Mucosa of rectum (tissue), 2 donors: ENCODE results near the gene CSH1.
"Not testable (repeated sequence)": the region's sequence is repeated elsewhere in the genome, so short reads cannot be mapped to it uniquely, and the experiment has no call there.

Source experiments
- H3K27ac ChIP-seq, 2 donors: one replicate each; pipeline ENCODE4 v1.7.0; 2013; ENCODE audit warnings: inconsistent platforms in 2 of 2, low read depth in 2 of 2, low read length in 2 of 2
- H3K27me3 ChIP-seq, 2 donors: one replicate each; pipeline ENCODE4 v1.7.0; 2013; ENCODE audit warnings: low read length in 2 of 2; ENCODE audit not compliant: control insufficient read depth in 2 of 2, insufficient read depth in 2 of 2
- H3K36me3 ChIP-seq, 2 donors: one replicate each; pipeline ENCODE4 v1.7.0; 2013; ENCODE audit warnings: low read length in 2 of 2; ENCODE audit not compliant: control insufficient read depth in 2 of 2, insufficient read depth in 2 of 2
- H3K4me1 ChIP-seq, 2 donors: one replicate each; pipeline ENCODE4 v1.7.0; 2013; ENCODE audit warnings: low read length in 2 of 2, mild to moderate bottlenecking in 1 of 2; ENCODE audit not compliant: control insufficient read depth in 2 of 2, insufficient read depth in 2 of 2
- H3K4me3 ChIP-seq, 2 donors: one replicate each; pipeline ENCODE4 v1.7.0; 2013; ENCODE audit warnings: low read length in 2 of 2
- H3K9ac ChIP-seq, 2 donors: one replicate each; pipeline ENCODE4 v1.7.0; 2013; ENCODE audit warnings: low read length in 2 of 2, low read depth in 1 of 2, mild to moderate bottlenecking in 1 of 2
- H3K9me3 ChIP-seq, 2 donors: one replicate each; pipeline ENCODE4 v1.7.0; 2013; ENCODE audit warnings: low read length in 2 of 2; ENCODE audit not compliant: control insufficient read depth in 2 of 2
- donor health status: healthy.
- donor health status: Normal muscosa, but diverticular disease.

CSH1 gene

DNA sequence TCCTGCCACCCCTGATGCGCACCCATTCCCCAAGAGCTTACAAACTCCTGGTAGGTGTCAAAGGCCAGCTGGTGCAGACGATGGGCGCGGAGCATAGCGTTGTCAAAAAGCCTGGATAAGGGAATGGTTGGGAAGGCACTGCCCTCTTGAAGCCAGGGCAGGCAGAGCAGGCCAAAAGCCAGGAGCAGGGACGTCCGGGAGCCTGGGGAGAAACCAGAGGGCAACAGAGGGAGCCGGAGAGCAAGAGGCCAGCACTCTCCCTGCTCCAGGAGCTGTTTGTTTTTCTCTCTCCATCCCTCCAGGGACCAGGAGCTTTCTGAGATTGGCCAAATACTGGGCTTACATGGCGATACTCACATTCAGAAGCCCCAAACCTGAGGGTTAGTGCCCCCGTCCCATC, 21.9 kb upstream of the CSH1 start:
- Histone ChIP-seq H3K4me1 (no peaks in the 10 kb centered on the region), H3K27ac (no peak overlapping the region), H3K36me3 (no peaks in the 10 kb centered on the region), H3K27me3 (no peaks in the 10 kb centered on the region), H3K9ac (no peak overlapping the region), H3K9me3 (no peaks in the 10 kb centered on the region), H3K4me3 (no peak overlapping the region)

DNA sequence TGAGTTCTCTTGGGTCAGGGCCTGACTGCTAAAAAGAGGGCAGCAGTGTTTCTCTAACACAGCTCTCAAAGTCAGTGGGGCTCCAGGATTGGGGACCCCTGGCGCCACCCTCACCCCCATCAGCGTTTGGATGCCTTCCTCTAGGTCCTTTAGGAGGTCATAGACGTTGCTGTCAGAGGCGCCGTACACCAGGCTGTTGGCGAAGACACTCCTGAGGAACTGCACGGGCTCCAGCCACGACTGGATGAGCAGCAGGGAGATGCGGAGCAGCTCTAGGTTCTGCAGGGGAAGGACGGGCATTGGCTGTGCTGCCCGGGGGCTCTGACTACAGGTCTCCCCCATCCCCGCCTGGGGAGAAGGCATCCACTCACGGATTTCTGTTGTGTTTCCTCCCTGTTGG, 21.3 kb upstream of the CSH1 start:
- no peak overlapping the region for H3K27ac ChIP-seq
- no peaks in the 10 kb centered on the region for H3K4me1 ChIP-seq
- no peaks in the 10 kb centered on the region for H3K36me3 ChIP-seq
- H3K4me3 ChIP-seq: no peak overlapping the region
- no peaks in the 10 kb centered on the region for H3K9me3 ChIP-seq
- H3K27me3 ChIP-seq: no peaks in the 10 kb centered on the region
- H3K9ac ChIP-seq: no peak overlapping the region

DNA sequence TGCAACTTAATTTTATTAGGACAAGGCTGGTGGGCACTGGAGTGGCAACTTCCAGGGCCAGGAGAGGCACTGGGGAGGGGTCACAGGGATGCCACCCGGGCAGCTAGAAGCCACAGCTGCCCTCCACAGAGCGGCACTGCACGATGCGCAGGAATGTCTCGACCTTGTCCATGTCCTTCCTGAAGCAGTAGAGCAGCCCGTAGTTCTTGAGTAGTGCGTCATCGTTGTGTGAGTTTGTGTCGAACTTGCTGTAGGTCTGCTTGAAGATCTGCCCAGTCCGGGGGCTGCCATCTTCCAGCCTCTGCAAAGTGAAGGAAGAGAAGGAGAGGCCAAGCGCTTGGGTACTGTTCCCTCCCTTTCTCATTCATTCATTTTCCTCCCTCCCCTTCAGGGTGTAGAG, 20.8 kb upstream of the CSH1 start:
- H3K9me3 ChIP-seq, H3K9ac ChIP-seq, H3K27me3 ChIP-seq, H3K27ac ChIP-seq, H3K36me3 ChIP-seq, H3K4me1 ChIP-seq, H3K4me3 ChIP-seq: not testable (repeated sequence)

DNA sequence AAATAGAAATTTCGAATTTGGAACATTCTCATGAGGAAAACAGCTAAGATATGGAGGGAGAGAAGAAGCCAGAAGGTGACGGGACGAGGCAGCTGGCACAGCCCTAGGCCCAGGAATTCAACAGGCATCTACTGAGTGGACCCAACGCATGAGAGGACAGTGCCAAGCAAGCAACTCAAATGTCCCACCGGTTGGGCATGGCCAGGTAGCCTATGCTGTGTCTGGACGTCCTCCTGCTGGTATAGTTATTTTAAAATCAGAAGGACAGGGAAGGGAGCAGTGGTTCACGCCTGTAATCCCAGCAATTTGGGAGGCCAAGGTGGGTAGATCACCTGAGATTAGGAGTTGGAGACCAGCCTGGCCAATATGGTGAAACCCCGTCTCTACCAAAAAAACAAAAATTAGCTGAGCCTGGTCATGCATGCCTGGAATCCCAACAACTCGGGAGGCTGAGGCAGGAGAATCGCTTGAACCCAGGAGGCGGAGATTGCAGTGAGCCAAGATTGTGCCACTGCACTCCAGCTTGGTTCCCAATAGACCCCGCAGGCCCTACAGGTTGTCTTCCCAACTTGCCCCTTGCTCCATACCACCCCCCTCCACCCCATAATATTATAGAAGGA, 20.3 kb upstream of the CSH1 start:
- Histone ChIP-seq H3K4me1 (no peaks in the 10 kb centered on the region), H3K27me3 (no peaks in the 10 kb centered on the region), H3K27ac (no peak overlapping the region), H3K4me3 (no peak overlapping the region), H3K9me3 (no peaks in the 10 kb centered on the region), H3K36me3 (no peaks in the 10 kb centered on the region), H3K9ac (no peak overlapping the region)

DNA sequence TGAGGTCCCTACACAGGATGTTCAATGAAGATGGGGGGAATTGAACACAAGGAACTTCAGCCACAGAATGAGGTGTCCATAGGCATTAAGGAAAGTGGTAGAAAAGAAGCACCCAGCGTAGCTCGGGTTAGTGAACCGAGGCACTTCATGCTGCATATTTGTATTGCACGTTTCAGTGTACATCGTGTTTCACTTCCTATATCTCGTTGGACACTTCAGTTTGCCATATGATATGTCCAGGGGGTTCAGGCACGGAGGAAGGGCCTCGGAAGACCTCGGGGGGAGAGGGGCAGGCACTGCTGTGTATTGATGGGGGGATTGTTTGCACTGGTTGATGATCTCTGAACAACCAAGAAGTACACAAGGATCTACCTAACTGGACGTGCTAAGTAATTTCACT, 19.4 kb upstream of the CSH1 start:
- not testable (repeated sequence) for H3K9ac ChIP-seq, H3K36me3 ChIP-seq, H3K4me3 ChIP-seq, H3K4me1 ChIP-seq, H3K9me3 ChIP-seq, H3K27me3 ChIP-seq, H3K27ac ChIP-seq

DNA sequence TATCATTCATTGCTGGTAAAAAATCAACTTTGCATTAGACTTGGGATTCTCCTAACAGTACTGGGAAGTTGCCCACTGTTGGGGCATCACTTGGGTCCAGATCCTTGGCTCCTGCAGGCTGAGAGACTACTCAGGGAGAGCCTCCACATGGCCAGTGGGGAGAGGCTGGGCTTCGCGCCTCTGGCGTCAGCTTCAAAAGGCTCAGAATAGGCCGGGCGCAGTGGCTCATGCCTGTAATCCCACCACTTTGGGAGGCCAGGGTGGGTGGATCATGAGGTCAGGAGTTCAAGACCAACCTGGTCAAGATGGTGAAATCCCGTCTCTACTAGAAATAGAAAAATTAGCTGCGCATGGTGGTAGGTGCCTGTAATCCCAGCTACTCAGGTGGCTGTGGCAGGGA, 18.1 kb upstream of the CSH1 start:
- Histone ChIP-seq H3K4me3 (no peak overlapping the region), H3K36me3 (no peaks in the 10 kb centered on the region), H3K9me3 (no peaks in the 10 kb centered on the region), H3K4me1 (no peaks in the 10 kb centered on the region), H3K27me3 (no peaks in the 10 kb centered on the region), H3K27ac (no peak overlapping the region), H3K9ac (no peak overlapping the region)

DNA sequence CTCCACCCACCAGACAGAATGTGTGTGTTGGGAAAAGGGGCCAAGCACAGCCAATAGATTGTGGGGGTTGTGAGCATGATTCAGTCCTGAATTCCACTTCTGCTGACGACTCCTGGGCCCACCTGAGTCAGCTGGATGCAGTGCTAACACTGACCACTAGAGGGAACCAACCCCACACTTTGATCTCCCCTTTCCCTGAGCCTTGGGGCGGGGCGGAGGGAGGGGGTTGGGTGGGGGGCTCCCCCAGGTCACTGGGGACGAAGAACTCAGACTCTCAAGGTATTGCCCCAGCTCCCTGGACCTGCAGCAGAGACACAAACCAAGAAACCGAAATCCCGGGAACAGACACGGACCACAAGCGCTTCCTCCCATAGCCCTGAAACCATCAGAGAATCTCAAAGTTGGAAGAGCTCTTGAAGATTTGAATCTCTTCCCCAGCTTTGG, 15.3 kb upstream of the CSH1 start:
- no peak overlapping the region for H3K9ac ChIP-seq
- no peak overlapping the region for H3K4me3 ChIP-seq
- no peaks in the 10 kb centered on the region for H3K4me1 ChIP-seq
- no peaks in the 10 kb centered on the region for H3K9me3 ChIP-seq
- H3K27me3 ChIP-seq: no peaks in the 10 kb centered on the region
- H3K36me3 ChIP-seq: no peaks in the 10 kb centered on the region
- no peak overlapping the region for H3K27ac ChIP-seq

DNA sequence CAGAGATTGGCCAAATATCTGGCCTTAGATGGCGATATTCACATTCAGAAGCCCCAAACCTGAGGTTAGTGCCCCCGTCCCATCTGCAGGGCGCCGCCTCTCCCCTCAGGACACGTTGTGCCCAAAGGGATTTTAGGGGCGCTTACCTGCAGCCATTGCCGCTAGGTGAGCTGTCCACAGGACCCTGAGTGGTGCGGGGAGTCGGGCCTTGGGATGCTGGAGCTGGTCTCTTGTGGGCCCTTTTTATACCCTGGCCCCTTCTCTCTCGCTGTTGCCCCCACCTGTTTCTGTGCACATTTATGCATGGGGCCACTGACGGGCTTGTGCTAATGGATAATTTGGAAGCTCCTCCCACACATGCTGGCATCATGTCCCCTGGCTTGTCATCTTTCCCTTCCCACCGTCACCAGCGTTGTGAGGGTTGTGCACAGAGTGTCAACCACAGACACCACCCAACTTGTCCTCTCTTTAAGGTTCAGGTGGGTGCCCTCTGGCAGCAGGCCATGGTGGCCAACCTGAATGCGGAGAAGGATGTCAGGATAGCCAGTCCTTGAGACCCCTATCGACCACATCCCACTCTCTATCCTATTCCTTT, 14.8 kb upstream of the CSH1 start, which contains the start of gene CSHL1:
TSS of gene CSHL1 (minus strand) at position 218 of the 595 bp plus-strand sequence. CDS start at position 156, 62 bp downstream.
- Histone ChIP-seq H3K9ac (no peak within 1 kb of the TSS), H3K36me3 (no peaks in the 10 kb centered on the region), H3K4me1 (no peaks in the 10 kb centered on the region), H3K27ac (no peak within 1 kb of the TSS), H3K27me3 (no peaks in the 10 kb centered on the region), H3K4me3 (no peak within 1 kb of the TSS), H3K9me3 (no peaks in the 10 kb centered on the region)

DNA sequence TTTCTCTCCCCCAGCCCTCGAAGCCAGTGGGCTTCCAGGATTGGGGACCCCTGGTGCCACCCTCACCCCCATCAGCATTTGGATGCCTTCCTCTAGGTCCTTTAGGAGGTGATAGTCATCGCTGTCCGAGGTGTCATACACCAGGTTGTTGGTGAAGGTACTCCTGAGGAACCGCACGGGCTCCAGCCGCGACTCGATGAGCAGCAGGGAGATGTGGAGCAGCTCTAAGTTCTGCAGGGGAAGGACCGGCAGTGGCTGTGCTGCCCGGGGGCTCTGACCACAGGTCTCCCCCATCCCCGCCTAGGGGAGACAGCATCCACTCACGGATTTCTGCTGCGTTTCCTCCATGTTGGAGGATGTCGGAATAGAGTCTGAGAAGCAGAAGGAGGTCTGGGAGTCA, 13.7 kb upstream of the CSH1 start:
- Histone ChIP-seq H3K9ac (no peak overlapping the region), H3K4me1 (no peaks in the 10 kb centered on the region)

DNA sequence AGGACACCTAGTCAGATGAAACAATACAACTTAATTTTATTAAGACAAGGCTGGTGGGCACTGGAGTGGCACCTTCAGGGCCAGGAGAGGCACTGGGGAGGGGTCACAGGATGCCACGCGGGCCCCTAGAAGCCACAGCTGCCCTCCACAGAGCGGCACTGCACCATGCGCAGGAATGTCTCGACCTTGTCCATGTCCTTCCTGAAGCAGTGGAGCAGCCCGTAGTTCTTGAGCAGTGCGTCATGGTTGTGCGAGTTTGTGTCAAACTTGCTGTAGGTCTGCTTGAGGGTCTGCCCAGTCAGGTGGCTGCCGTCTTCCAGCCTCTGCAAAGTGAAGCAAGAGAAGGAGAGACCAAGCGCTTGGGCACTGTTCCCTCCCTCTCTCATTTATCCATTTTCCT, 13.2 kb upstream of the CSH1 start:
- H3K27ac ChIP-seq, H3K36me3 ChIP-seq, H3K9ac ChIP-seq, H3K4me3 ChIP-seq, H3K9me3 ChIP-seq, H3K27me3 ChIP-seq, H3K4me1 ChIP-seq: not testable (repeated sequence)

More for the DNA sequence above, 13.7 kb upstream of the CSH1 start:
- Histone ChIP-seq H3K27ac (no peak overlapping the region), H3K36me3 (no peaks in the 10 kb centered on the region), H3K9me3 (no peaks in the 10 kb centered on the region), H3K27me3 (no peaks in the 10 kb centered on the region), H3K4me3 (no peak overlapping the region)
